K562 (cell line): ENCODE data around the gene ACADM. TPM values are rescaled to one million over a fixed set of nuclear protein-coding genes. Genes with fewer than 3 reads are reported as not detected.

ENCODE experiments used
- ATAC-seq: fragments of 200-7000 bp; cut with Tn5 transposase; 3 replicates; pipeline ENCODE4 v1.9.1; 2020; ENCODE audit warnings: moderate library complexity
- BruUV-seq: library from RNA; stranded (reverse); fragments of 400-500 nt; replicated peaks from 2 replicates; lab custom pipeline; 2021; lab: Mats Ljungman, UMichigan
- CTCF ChIA-PET: fragments of 300-600 bp; formaldehyde crosslinking; extraction: SDS; loops from one replicate; lab custom pipeline; 2021; ENCODE audit warnings: low intra/inter-chr PET ratio; lab: Yijun Ruan, JAX
- POLR2A ChIA-PET: fragments of 300-600, 350-650 bp; sonication (Branson Sonifier 250); formaldehyde crosslinking; extraction: SDS; loops from one replicate; lab custom pipeline; 2021; ENCODE audit warnings: antibody characterized with exemption, inconsistent platforms; lab: Yijun Ruan, JAX
- DNase-seq, 4 experiments: peaks; one replicate each; pipeline versions ENCODE4 v3.0.0 to v3.0.0-alpha.2; 2011 to 2018; ENCODE audit warnings: low spot score in 3 of 4, mixed read lengths in 3 of 4; ENCODE audit errors: extremely low read depth in 1 of 4
- FAIRE-seq: peaks from 2 replicates; lab custom pipeline; 2011; peaks lifted over from hg19 to GRCh38; lab: Jason Lieb, UNC
- H2AFZ ChIP-seq: 2 replicates; pipeline ENCODE4 v1.6.0; 2011; ENCODE audit warnings: low read depth, low read length, control low read depth, inconsistent platforms
- H3K27ac ChIP-seq: fragments of 200-600 bp; 3 replicates; pipeline ENCODE4 v1.8.0; 2011; ENCODE audit warnings: low read depth, mild to moderate bottlenecking, control low read depth, inconsistent platforms, low read length, moderate library complexity, mixed read lengths; ENCODE audit errors: extremely low read depth
- H3K27me3 ChIP-seq, 2 experiments: fragments of 300-600 bp in 1 of 2; 2 replicates in 1 of 2; 3 replicates in 1 of 2; pipeline versions ENCODE4 v1.6.0 to v1.8.0; 2011; ENCODE audit warnings: inconsistent platforms in 2 of 2, low read length in 2 of 2, mild to moderate bottlenecking in 1 of 2, mixed read lengths in 1 of 2, moderate library complexity in 1 of 2; ENCODE audit not compliant: control insufficient read depth in 2 of 2, insufficient read depth in 2 of 2
- H3K36me3 ChIP-seq: fragments of 300-600 bp; 3 replicates; pipeline ENCODE4 v1.8.0; 2011; ENCODE audit warnings: mild to moderate bottlenecking, low read length, inconsistent platforms; ENCODE audit not compliant: control insufficient read depth, insufficient read depth
- H3K4me1 ChIP-seq, 2 experiments: fragments of 200-600 bp in 1 of 2; replicated peaks in 1 of 2; 2 replicates in 1 of 2; 3 replicates in 1 of 2; pipeline versions ENCODE4 v1.5.1 to v1.8.0; 2011; ENCODE audit warnings: inconsistent platforms in 2 of 2, low read length in 2 of 2, mild to moderate bottlenecking in 1 of 2, mixed read lengths in 1 of 2, moderate library complexity in 1 of 2; ENCODE audit not compliant: control insufficient read depth in 2 of 2, insufficient read depth in 2 of 2
- H3K4me2 ChIP-seq: 2 replicates; pipeline ENCODE4 v1.6.1; 2011; ENCODE audit warnings: low read length, control low read depth, inconsistent platforms, mixed read lengths; ENCODE audit not compliant: insufficient read depth
- H3K4me3 ChIP-seq: fragments of 200-600 bp; sonication (generic), shearing (Covaris generic); 2 replicates; pipeline ENCODE4 v1.5.1; 2016; ENCODE audit warnings: control low read depth, inconsistent platforms
- H3K79me2 ChIP-seq: fragments of 200-600 bp; 3 replicates; pipeline ENCODE4 v1.8.0; 2011; ENCODE audit warnings: low read length, inconsistent platforms; ENCODE audit not compliant: control insufficient read depth, insufficient read depth
- H3K9ac ChIP-seq, 2 experiments: 2 replicates each; pipeline versions ENCODE4 v1.6.0 to v1.6.1; 2011; ENCODE audit warnings: low read depth in 2 of 2, low read length in 2 of 2, control low read depth in 1 of 2, inconsistent platforms in 1 of 2, mild to moderate bottlenecking in 1 of 2, mixed read lengths in 1 of 2; ENCODE audit not compliant: insufficient read depth in 1 of 2
- H3K9me1 ChIP-seq: one replicate; pipeline ENCODE4 v1.6.0; 2011; ENCODE audit warnings: inconsistent platforms, mild to moderate bottlenecking, low read length, moderate library complexity; ENCODE audit not compliant: control insufficient read depth, insufficient read depth
- H3K9me3 ChIP-seq: replicated peaks from 2 replicates; pipeline ENCODE4 v1.5.1; 2011; ENCODE audit warnings: low read depth, low read length, inconsistent platforms; ENCODE audit not compliant: control insufficient read depth, insufficient read depth
- H4K20me1 ChIP-seq: replicated peaks from 2 replicates; pipeline ENCODE4 v1.6.1; 2011; ENCODE audit warnings: low read length, inconsistent platforms, mixed read lengths; ENCODE audit not compliant: control insufficient read depth, insufficient read depth
- BHLHE40 ChIP-seq: IDR thresholded peaks from 2 replicates; pipeline ENCODE4 v1.6.1; 2011; ENCODE audit warnings: low read length, improper control_type of control experiment
- CEBPB ChIP-seq: fragments of 450-650 bp; IDR thresholded peaks from 2 replicates; pipeline ENCODE4 v1.6.1; 2016; ENCODE audit warnings: missing genetic modification characterization, missing compliant biosample characterization
- HNRNPUL1 ChIP-seq: fragments of 200-400 bp; formaldehyde crosslinking; IDR thresholded peaks from 2 replicates; pipeline ENCODE4 v1.6.1; 2017; ENCODE audit warnings: low read length
- MIER1 ChIP-seq: fragments of 450-650 bp; IDR thresholded peaks from 2 replicates; pipeline ENCODE4 v1.6.1; 2016; ENCODE audit warnings: antibody characterized with exemption, mild to moderate bottlenecking, low read depth
- SIN3A ChIP-seq, 2 experiments: fragments of 150-350 bp in 1 of 2; IDR thresholded peaks; 2 replicates each; pipeline ENCODE4 v1.6.1; 2011 to 2016; ENCODE audit warnings: borderline replicate concordance in 2 of 2, low read depth in 2 of 2, low read length in 2 of 2, mild to moderate bottlenecking in 2 of 2, moderate library complexity in 2 of 2; ENCODE audit not compliant: control insufficient read depth in 1 of 2
- TFE3 ChIP-seq: fragments of 450-650 bp; formaldehyde crosslinking; IDR thresholded peaks from 2 replicates; pipeline ENCODE4 v1.4.0; 2020; ENCODE audit warnings: mild to moderate bottlenecking, mixed read lengths
- USF1 ChIP-seq: sonication (generic); formaldehyde crosslinking; IDR thresholded peaks from 2 replicates; pipeline ENCODE4 v1.9.0; 2022; ENCODE audit warnings: mild to moderate bottlenecking, missing genetic modification reagents
- USF2 ChIP-seq: sonication (generic); formaldehyde crosslinking; IDR thresholded peaks from 2 replicates; pipeline ENCODE4 v1.5.0; 2020; ENCODE audit warnings: missing genetic modification reagents
- ZBTB34 ChIP-seq: fragments of 250-450 bp; sonication (Bioruptor Pico); IDR thresholded peaks from 2 replicates; pipeline ENCODE4 v1.8.0; 2021; ENCODE audit warnings: mild to moderate bottlenecking, moderate library complexity
- WGBS: fragments of 100-300 bp; shearing (Covaris generic); methylation state at CpG from one replicate; pipeline ENCODE4 v1.1.6; 2016; ENCODE audit warnings: low coverage, mixed read lengths; ENCODE audit not compliant: insufficient coverage; ENCODE audit errors: missing lambda C conversion rate; 5-methylcytosine and 5-hydroxymethylcytosine counted together
- in situ Hi-C: fragments of 300-500 bp; cut with MboI; formaldehyde crosslinking; loops from 4 replicates; pipeline ENCODE4 v1.15.0; 2018; ENCODE audit warnings: inconsistent platforms, mixed read lengths
- intact Hi-C: fragments of 100-400 bp; cut with micrococcal nuclease; formaldehyde crosslinking; loops from 2 replicates; pipeline ENCODE4 v1.14.2; 2022
- polyA plus RNA-seq, 8 experiments: library from polyadenylated mRNA; depleted of rRNA in 4 of 8; stranded (reverse) in 5 of 8; unstranded in 3 of 8; fragments of >200 nt; fragmentation: Nextera tagmentation in 2 of 8; fragmentation: Illumina TruSeq in 1 of 8; extraction: Ambion mirVana in 2 of 8; extraction: Trizol in 1 of 8; gene quantifications; 2 replicates each; pipeline versions ENCODE4 v1.2.1 to v1.2.3, GENCODE V29; 2011 to 2014; ENCODE audit warnings: inconsistent platforms in 1 of 8, missing spikeins in 1 of 8
- total RNA-seq, 7 experiments: library from RNA; depleted of rRNA in 6 of 7; stranded (reverse); fragments of >200 nt in 6 of 7; fragmentation: Illumina TruSeq in 2 of 7; extraction: Trizol in 2 of 7; gene quantifications; 2 replicates each; pipeline versions ENCODE4 v1.2.1 to v1.2.3, GENCODE V29; 2011 to 2021; ENCODE audit warnings: low replicate concordance in 1 of 7

Gene ACADM
- total and polyA plus RNA-seq, 9 of the 15 experiments (the other 6 are each of a cell fraction or from before 2014, with no cell fraction given) = 82.5 to 156 (median 123) TPM

GRCh38 chr1:75797606-75798216, 73.2 kb downstream of the ACADM start:
- POLR2A ChIA-PET = interaction anchor here (0.6 to 3.9 kb wide), 6 partner anchors 9 to 1967 kb away, joined by 3 to 32 read pairs (median 4); partner anchors contain the start of gene RABGGTB

More at GRCh38 chr1:75797606-75798216, 73.2 kb downstream of the ACADM start:
- FAIRE-seq (no peak), DNase-seq (peak in 1 of 4 experiments; percentile 23), ATAC-seq (no peak)
- Histone ChIP-seq H3K4me2 (no peak overlapping the region), H3K36me3 (peaks cover 37% of the 10 kb centered on the region), H4K20me1 (peaks cover 24% of the 10 kb centered on the region), H3K9ac (no peak overlapping the region), H3K9me3 (no peaks in the 10 kb centered on the region), H3K27me3 (no peaks in the 10 kb centered on the region)
- no TSS peak for BruUV-seq
- TF ChIP-seq MIER1 (no peak), SIN3A (IDR thresholded peaks at IDR 0.05; ENCODE audit: borderline replicate concordance in 2 of 2, control insufficient read depth in 1 of 2, low read depth in 2 of 2, low read length in 2 of 2) (0 out of 4 replicates have a peak, but pooled peaks of 1 of the 2 experiments have one; percentile 24), USF1 (CRISPR knock-in tag) (peak; percentile 46; the same call in 1 of the 2 replicates), ZBTB34 (CRISPR knock-in tag) (no peak), BHLHE40 (peak; percentile 75), TFE3 (CRISPR knock-in tag) (peak; percentile 50), HNRNPUL1 (peak; percentile 83; the same call in 1 of the 2 replicates), USF2 (peak; percentile 14; the same call in 1 of the 2 replicates), CEBPB (peak; percentile 62)
- TF ChIP-seq, all 486 proteins: peak for 7
- in situ Hi-C loops (no loop called here), intact Hi-C loops (no loop called here)
- peaks cover 18% of the 10 kb centered on the region for H3K79me2 ChIP-seq
- H3K4me1 ChIP-seq = peaks cover 11% of the 10 kb centered on the region in 2 experiments; a peak in 4 of 5 replicates
- no peak overlapping the region for H3K4me3 ChIP-seq
- CTCF ChIA-PET = no interaction called here
- no peak overlapping the region for H3K27ac ChIP-seq
- 44% methylated on average over 13 of the region's 13 CpGs for WGBS
- H2AFZ ChIP-seq = no peak overlapping the region
- H3K9me1 ChIP-seq = no peaks in the 10 kb centered on the region
